ENCODE results near the gene VTI1A.

VTI1A gene

DNA sequence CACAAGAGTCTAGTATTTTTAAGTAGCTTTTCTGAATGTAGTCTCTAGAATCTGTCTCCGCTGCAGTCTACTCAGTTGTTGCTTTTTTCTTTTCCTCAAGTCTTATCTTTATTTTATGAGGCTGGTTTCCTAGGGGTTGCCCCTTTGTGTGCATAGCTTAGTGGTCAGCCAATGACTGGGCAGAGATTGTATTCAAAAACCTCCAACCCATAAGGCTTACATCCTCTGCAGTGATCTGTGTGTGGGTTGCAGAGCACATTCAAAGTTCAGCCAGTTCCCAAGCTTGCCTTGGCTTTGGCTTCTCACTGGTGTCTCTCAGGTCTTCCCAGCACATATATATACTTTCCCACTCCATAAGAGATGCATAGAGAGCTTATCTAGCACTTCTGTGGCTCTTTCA, 343.0 kb downstream of the VTI1A start:
- no peak for DNase-seq (ENCODE audit: low read depth, low spot score)
- no peaks in the 10 kb centered on the region for H3K27me3 ChIP-seq (ENCODE audit: control insufficient read depth, insufficient read depth, low read length)
- no peaks in the 10 kb centered on the region for H3K9me3 ChIP-seq (ENCODE audit: control insufficient read depth, insufficient read depth, low read length)
- no CpG with 5 or more reads among the region's 1 CpG for WGBS (ENCODE audit: insufficient coverage, insufficient read length)
- H3K36me3 ChIP-seq (ENCODE audit: control insufficient read depth, insufficient read depth, low read length): no peaks in the 10 kb centered on the region
- no peak overlapping the region for H3K4me3 ChIP-seq (ENCODE audit: low read length)
- no peaks in the 10 kb centered on the region; the same call in 1 of the 2 replicates for H3K4me1 ChIP-seq (ENCODE audit: control insufficient read depth, insufficient read depth, low read length)
- H3K27ac ChIP-seq (ENCODE audit: low read length): no peak overlapping the region

DNA sequence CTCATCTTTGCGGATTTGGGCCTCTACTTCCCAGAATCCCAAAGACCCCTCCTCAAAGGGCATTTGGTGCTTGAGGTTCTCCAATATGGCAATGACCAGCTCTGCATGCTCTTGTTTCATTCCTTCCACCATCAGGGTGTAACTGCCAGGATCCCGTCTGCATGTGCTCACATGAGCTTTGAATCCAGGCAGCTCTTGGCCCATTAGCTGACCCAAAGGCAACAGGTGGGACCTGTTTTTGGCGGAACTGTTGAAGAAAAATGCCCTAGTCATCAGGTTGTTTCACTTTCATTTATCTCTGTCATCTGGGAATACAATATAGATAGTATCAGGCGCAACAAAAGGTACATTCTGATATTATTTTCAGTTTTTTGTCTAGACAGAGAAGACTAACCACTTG, 343.9 kb downstream of the VTI1A start:
- DNase-seq (ENCODE audit: low read depth, low spot score): no peak
- Histone ChIP-seq H3K9me3 (ENCODE audit: control insufficient read depth, insufficient read depth, low read length) (no peaks in the 10 kb centered on the region), H3K4me1 (ENCODE audit: control insufficient read depth, insufficient read depth, low read length) (no peaks in the 10 kb centered on the region), H3K27ac (ENCODE audit: low read length) (no peak overlapping the region), H3K4me3 (ENCODE audit: low read length) (no peak overlapping the region), H3K27me3 (ENCODE audit: control insufficient read depth, insufficient read depth, low read length) (no peaks in the 10 kb centered on the region), H3K36me3 (ENCODE audit: control insufficient read depth, insufficient read depth, low read length) (no peaks in the 10 kb centered on the region)
- WGBS (ENCODE audit: insufficient coverage, insufficient read length): no CpG with 5 or more reads among the region's 4 CpGs

DNA sequence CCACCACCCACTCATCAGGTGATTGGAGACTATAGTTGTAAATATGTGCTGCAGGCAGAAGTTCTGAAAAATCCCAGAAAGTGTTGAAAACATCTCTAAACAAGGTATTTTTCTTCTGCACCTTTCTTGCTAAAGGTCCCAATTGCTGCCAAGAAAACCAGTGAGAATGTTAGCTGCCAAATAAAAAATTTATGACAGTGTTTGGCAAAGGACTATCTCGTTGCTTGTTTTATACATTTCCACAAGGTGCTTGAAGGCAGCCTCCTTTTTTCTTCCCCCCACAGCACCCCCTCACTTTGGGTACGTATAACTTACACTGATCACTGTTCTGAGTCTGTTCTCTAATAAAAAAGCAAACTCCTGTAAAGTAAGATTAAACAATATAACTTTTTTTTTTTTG, 344.4 kb downstream of the VTI1A start:
- H3K4me1 ChIP-seq (ENCODE audit: control insufficient read depth, insufficient read depth, low read length): no peaks in the 10 kb centered on the region
- no peaks in the 10 kb centered on the region for H3K9me3 ChIP-seq (ENCODE audit: control insufficient read depth, insufficient read depth, low read length)
- H3K27me3 ChIP-seq (ENCODE audit: control insufficient read depth, insufficient read depth, low read length): no peaks in the 10 kb centered on the region
- no peaks in the 10 kb centered on the region for H3K36me3 ChIP-seq (ENCODE audit: control insufficient read depth, insufficient read depth, low read length)
- DNase-seq (ENCODE audit: low read depth, low spot score): no peak
- no CpG with 5 or more reads among the region's 2 CpGs for WGBS (ENCODE audit: insufficient coverage, insufficient read length)
- no peak overlapping the region for H3K4me3 ChIP-seq (ENCODE audit: low read length)
- no peak overlapping the region for H3K27ac ChIP-seq (ENCODE audit: low read length)

DNA sequence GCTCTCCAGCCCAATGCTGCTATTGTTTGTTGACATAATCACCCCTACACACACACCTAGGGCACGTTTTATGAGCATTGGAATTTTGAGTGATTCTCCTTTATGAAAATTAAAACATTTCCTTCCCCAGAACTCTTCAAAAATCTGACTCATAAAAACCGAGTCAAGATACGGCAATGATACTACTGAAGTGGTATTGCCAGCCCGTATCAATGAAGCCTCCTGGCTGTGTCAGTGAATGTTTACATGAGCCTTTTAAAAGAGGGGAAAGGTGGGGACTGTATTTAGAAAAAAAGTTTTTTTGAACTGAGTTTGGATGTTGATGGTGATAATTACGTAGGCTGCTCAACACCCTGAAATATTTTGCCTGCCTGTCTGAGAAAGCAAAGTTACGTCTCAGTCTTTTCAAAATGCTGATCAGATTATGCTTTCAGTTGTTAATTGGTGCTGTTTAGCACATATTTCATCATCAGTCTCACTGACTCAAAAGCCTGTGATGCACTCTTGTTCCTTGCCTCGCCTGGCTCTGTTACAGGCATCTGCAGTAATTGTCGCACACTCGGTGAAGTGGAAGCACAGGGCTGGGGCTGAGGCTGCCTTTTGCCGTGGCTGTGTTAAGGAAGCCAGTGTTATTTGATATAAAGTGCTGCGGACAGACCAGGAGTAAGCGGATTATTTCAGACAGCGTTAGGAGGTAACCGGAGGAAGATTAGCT, 345.6 kb downstream of the VTI1A start:
- WGBS (ENCODE audit: insufficient coverage, insufficient read length): no CpG with 5 or more reads among the region's 14 CpGs
- no peak overlapping the region for H3K27ac ChIP-seq (ENCODE audit: low read length)
- no peaks in the 10 kb centered on the region for H3K4me1 ChIP-seq (ENCODE audit: control insufficient read depth, insufficient read depth, low read length)
- no peaks in the 10 kb centered on the region for H3K36me3 ChIP-seq (ENCODE audit: control insufficient read depth, insufficient read depth, low read length)
- H3K4me3 ChIP-seq (ENCODE audit: low read length): no peak overlapping the region
- no peak for DNase-seq (ENCODE audit: low read depth, low spot score)
- H3K27me3 ChIP-seq (ENCODE audit: control insufficient read depth, insufficient read depth, low read length): no peaks in the 10 kb centered on the region
- H3K9me3 ChIP-seq (ENCODE audit: control insufficient read depth, insufficient read depth, low read length): no peaks in the 10 kb centered on the region

DNA sequence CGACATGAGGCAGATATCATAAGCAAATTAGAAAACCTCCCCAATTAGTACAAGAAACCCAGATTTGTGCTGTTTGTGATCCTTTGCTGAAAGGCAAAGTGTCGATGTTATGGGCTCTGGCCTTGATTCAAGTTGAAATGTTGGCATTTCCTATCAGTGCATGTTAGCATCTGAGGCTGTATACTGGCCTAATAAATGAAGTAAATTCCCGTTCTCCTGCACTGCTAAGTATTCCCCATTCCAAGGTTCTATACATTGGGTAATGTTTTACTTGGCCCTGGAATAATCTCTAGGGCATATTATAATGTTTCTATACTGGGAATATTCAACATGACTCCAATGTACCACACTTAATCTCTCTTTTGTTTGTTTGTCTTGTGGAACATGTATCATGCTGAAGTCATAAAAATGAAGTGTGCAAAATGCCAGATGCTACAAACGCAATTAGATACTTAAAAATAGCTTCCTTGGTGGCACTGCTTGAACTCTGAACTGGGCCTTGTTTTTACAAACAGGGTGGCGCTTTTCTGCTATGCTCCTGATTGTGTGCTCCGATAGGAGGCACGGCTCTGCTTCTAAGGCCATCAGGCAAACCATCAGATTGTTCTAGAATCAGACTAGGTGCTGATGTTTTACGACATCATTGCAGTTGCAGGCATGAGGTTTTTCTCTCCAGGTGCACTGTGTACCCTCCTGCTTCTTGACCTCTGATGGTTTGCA, 346.3 kb downstream of the VTI1A start:
- H3K9me3 ChIP-seq (ENCODE audit: control insufficient read depth, insufficient read depth, low read length): no peaks in the 10 kb centered on the region
- no peak for DNase-seq (ENCODE audit: low read depth, low spot score)
- peaks cover 2% of the 10 kb centered on the region for H3K4me1 ChIP-seq (ENCODE audit: control insufficient read depth, insufficient read depth, low read length)
- WGBS (ENCODE audit: insufficient coverage, insufficient read length): no CpG with 5 or more reads among the region's 8 CpGs
- no peak overlapping the region for H3K27ac ChIP-seq (ENCODE audit: low read length)
- H3K27me3 ChIP-seq (ENCODE audit: control insufficient read depth, insufficient read depth, low read length): no peaks in the 10 kb centered on the region
- H3K4me3 ChIP-seq (ENCODE audit: low read length): no peak overlapping the region
- no peaks in the 10 kb centered on the region for H3K36me3 ChIP-seq (ENCODE audit: control insufficient read depth, insufficient read depth, low read length)

- WGBS (ENCODE audit: insufficient coverage, insufficient read length): no CpG with 5 or more reads among the region's 4 CpGs
- H3K36me3 ChIP-seq (ENCODE audit: control insufficient read depth, insufficient read depth, low read length): no peaks in the 10 kb centered on the region
- H3K9me3 ChIP-seq (ENCODE audit: control insufficient read depth, insufficient read depth, low read length): no peaks in the 10 kb centered on the region
- H3K27me3 ChIP-seq (ENCODE audit: control insufficient read depth, insufficient read depth, low read length): no peaks in the 10 kb centered on the region
- H3K27ac ChIP-seq (ENCODE audit: low read length): no peak overlapping the region
- DNase-seq (ENCODE audit: low read depth, low spot score): no peak
- peaks cover 2% of the 10 kb centered on the region for H3K4me1 ChIP-seq (ENCODE audit: control insufficient read depth, insufficient read depth, low read length)
- H3K4me3 ChIP-seq (ENCODE audit: low read length): no peak overlapping the region
Observed at GRCh38 chr10:112794201-112794600, 347.2 kb downstream of the VTI1A start.

GRCh38 chr10:112795067-112795466, 348.1 kb downstream of the VTI1A start:
- Histone ChIP-seq H3K4me1 (ENCODE audit: control insufficient read depth, insufficient read depth, low read length) (peaks cover 2% of the 10 kb centered on the region), H3K4me3 (ENCODE audit: low read length) (no peak overlapping the region), H3K27me3 (ENCODE audit: control insufficient read depth, insufficient read depth, low read length) (no peaks in the 10 kb centered on the region), H3K36me3 (ENCODE audit: control insufficient read depth, insufficient read depth, low read length) (no peaks in the 10 kb centered on the region), H3K27ac (ENCODE audit: low read length) (no peak overlapping the region), H3K9me3 (ENCODE audit: control insufficient read depth, insufficient read depth, low read length) (no peaks in the 10 kb centered on the region)
- no peak for DNase-seq (ENCODE audit: low read depth, low spot score)
- no CpG with 5 or more reads among the region's 2 CpGs for WGBS (ENCODE audit: insufficient coverage, insufficient read length)

DNA sequence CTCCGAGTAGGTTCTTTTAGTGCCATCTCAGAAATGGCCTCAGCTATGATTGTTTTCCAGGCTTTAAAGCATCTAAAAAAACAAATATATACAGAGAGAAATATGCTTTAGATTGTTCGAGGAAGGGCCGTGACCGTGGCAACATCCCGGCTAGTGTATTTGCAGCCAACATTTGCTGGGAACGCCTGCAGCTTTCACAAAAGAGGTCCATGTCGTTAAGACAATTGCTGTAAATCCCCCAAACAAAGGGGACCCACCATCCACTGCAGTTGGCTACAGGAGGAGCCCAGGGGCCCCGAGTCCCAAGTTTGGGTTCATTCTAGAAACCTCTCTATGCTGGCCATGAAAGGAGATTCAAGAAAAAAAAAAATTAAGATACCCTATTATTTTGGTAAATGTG, 350.2 kb downstream of the VTI1A start:
- H3K9me3 ChIP-seq (ENCODE audit: control insufficient read depth, insufficient read depth, low read length): no peaks in the 10 kb centered on the region
- no CpG with 5 or more reads among the region's 8 CpGs for WGBS (ENCODE audit: insufficient coverage, insufficient read length)
- peaks cover 6% of the 10 kb centered on the region for H3K4me1 ChIP-seq (ENCODE audit: control insufficient read depth, insufficient read depth, low read length)
- H3K27ac ChIP-seq (ENCODE audit: low read length): no peak overlapping the region
- H3K36me3 ChIP-seq (ENCODE audit: control insufficient read depth, insufficient read depth, low read length): no peaks in the 10 kb centered on the region
- no peaks in the 10 kb centered on the region for H3K27me3 ChIP-seq (ENCODE audit: control insufficient read depth, insufficient read depth, low read length)
- no peak for DNase-seq (ENCODE audit: low read depth, low spot score)
- H3K4me3 ChIP-seq (ENCODE audit: low read length): no peak overlapping the region

- no peaks in the 10 kb centered on the region for H3K9me3 ChIP-seq (ENCODE audit: control insufficient read depth, insufficient read depth, low read length)
- WGBS (ENCODE audit: insufficient coverage, insufficient read length): no CpG with 5 or more reads among the region's 9 CpGs
- no peak overlapping the region for H3K27ac ChIP-seq (ENCODE audit: low read length)
- H3K4me1 ChIP-seq (ENCODE audit: control insufficient read depth, insufficient read depth, low read length): peaks cover 6% of the 10 kb centered on the region
- H3K4me3 ChIP-seq (ENCODE audit: low read length): no peak overlapping the region
- DNase-seq (ENCODE audit: low read depth, low spot score): no peak
- H3K27me3 ChIP-seq (ENCODE audit: control insufficient read depth, insufficient read depth, low read length): no peaks in the 10 kb centered on the region
- no peaks in the 10 kb centered on the region for H3K36me3 ChIP-seq (ENCODE audit: control insufficient read depth, insufficient read depth, low read length)
Observed at GRCh38 chr10:112797855-112798254, 350.8 kb downstream of the VTI1A start.

GRCh38 chr10:112799038-112799437, 352.0 kb downstream of the VTI1A start:
- WGBS (ENCODE audit: insufficient coverage, insufficient read length): no CpG with 5 or more reads among the region's 5 CpGs
- no peaks in the 10 kb centered on the region for H3K9me3 ChIP-seq (ENCODE audit: control insufficient read depth, insufficient read depth, low read length)
- no peaks in the 10 kb centered on the region for H3K27me3 ChIP-seq (ENCODE audit: control insufficient read depth, insufficient read depth, low read length)
- H3K27ac ChIP-seq (ENCODE audit: low read length): no peak overlapping the region
- no peak overlapping the region for H3K4me3 ChIP-seq (ENCODE audit: low read length)
- DNase-seq (ENCODE audit: low read depth, low spot score): no peak
- H3K36me3 ChIP-seq (ENCODE audit: control insufficient read depth, insufficient read depth, low read length): no peaks in the 10 kb centered on the region
- H3K4me1 ChIP-seq (ENCODE audit: control insufficient read depth, insufficient read depth, low read length): peaks cover 6% of the 10 kb centered on the region

Measured in iPS DF 6.9 (cell line).